ENCODE results near the gene NTRK1. TPM values are rescaled to one million over a fixed set of nuclear protein-coding genes. Genes with fewer than 3 reads are reported as not detected.

Gene NTRK1
- total RNA-seq, 1 experiment from 2014 or later = 0.89 TPM

- no peak overlapping the region for H3K27ac ChIP-seq (ENCODE audit: low read depth, low read length)
- no peak overlapping the region for H3K4me2 ChIP-seq (ENCODE audit: low read length)
- no peak for TF ChIP-seq EZH2phosphoT487 (IDR thresholded peaks at IDR 0.05; ENCODE audit: borderline replicate concordance)
- no peak for TF ChIP-seq MAX (IDR thresholded peaks at IDR 0.05)
- TF ChIP-seq SP1 (IDR thresholded peaks at IDR 0.05; ENCODE audit: low read depth) = no peak
- no peak for TF ChIP-seq ATF3 (IDR thresholded peaks at IDR 0.05)
- TF ChIP-seq, protein P1, sequence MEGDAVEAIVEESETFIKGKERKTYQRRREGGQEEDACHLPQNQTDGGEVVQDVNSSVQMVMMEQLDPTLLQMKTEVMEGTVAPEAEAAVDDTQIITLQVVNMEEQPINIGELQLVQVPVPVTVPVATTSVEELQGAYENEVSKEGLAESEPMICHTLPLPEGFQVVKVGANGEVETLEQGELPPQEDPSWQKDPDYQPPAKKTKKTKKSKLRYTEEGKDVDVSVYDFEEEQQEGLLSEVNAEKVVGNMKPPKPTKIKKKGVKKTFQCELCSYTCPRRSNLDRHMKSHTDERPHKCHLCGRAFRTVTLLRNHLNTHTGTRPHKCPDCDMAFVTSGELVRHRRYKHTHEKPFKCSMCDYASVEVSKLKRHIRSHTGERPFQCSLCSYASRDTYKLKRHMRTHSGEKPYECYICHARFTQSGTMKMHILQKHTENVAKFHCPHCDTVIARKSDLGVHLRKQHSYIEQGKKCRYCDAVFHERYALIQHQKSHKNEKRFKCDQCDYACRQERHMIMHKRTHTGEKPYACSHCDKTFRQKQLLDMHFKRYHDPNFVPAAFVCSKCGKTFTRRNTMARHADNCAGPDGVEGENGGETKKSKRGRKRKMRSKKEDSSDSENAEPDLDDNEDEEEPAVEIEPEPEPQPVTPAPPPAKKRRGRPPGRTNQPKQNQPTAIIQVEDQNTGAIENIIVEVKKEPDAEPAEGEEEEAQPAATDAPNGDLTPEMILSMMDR (IDR thresholded peaks at IDR 0.05 in 2 of 3, conservative IDR thresholded peaks at IDR 0.05 in 1 of 3; ENCODE audit: borderline replicate concordance in 1 of 3, insufficient read depth in 1 of 3, low read depth in 2 of 3, low read length in 2 of 3) = no peak
- no peak for TF ChIP-seq EZH2 (IDR thresholded peaks at IDR 0.05)
- TF ChIP-seq CBX3 (IDR thresholded peaks at IDR 0.05; ENCODE audit: low read depth) = no peak
- TF ChIP-seq, protein P2, sequence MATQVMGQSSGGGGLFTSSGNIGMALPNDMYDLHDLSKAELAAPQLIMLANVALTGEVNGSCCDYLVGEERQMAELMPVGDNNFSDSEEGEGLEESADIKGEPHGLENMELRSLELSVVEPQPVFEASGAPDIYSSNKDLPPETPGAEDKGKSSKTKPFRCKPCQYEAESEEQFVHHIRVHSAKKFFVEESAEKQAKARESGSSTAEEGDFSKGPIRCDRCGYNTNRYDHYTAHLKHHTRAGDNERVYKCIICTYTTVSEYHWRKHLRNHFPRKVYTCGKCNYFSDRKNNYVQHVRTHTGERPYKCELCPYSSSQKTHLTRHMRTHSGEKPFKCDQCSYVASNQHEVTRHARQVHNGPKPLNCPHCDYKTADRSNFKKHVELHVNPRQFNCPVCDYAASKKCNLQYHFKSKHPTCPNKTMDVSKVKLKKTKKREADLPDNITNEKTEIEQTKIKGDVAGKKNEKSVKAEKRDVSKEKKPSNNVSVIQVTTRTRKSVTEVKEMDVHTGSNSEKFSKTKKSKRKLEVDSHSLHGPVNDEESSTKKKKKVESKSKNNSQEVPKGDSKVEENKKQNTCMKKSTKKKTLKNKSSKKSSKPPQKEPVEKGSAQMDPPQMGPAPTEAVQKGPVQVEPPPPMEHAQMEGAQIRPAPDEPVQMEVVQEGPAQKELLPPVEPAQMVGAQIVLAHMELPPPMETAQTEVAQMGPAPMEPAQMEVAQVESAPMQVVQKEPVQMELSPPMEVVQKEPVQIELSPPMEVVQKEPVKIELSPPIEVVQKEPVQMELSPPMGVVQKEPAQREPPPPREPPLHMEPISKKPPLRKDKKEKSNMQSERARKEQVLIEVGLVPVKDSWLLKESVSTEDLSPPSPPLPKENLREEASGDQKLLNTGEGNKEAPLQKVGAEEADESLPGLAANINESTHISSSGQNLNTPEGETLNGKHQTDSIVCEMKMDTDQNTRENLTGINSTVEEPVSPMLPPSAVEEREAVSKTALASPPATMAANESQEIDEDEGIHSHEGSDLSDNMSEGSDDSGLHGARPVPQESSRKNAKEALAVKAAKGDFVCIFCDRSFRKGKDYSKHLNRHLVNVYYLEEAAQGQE (IDR thresholded peaks at IDR 0.05; ENCODE audit: low read depth) = no peak
- TF ChIP-seq TCF7L2 (IDR thresholded peaks at IDR 0.05; ENCODE audit: borderline replicate concordance, extremely low read depth, insufficient read depth, insufficient read length) = no peak
- TF ChIP-seq JUND (IDR thresholded peaks at IDR 0.05) = no peak
- TF ChIP-seq ZNF274 (IDR thresholded peaks at IDR 0.05; ENCODE audit: low read depth, low read length) = no peak
- TF ChIP-seq FOSL1 (IDR thresholded peaks at IDR 0.05; ENCODE audit: low read depth) = no peak
- TF ChIP-seq ELF1 (IDR thresholded peaks at IDR 0.05; ENCODE audit: borderline replicate concordance, low read depth) = no peak
- TF ChIP-seq RAD21 (IDR thresholded peaks at IDR 0.05; ENCODE audit: low read depth) = no peak
- TF ChIP-seq CEBPB (IDR thresholded peaks at IDR 0.05; ENCODE audit: low read depth) = no peak
- no peak for TF ChIP-seq SRF (IDR thresholded peaks at IDR 0.05; ENCODE audit: low read depth)
- TF ChIP-seq EGR1 (IDR thresholded peaks at IDR 0.05; ENCODE audit: low read depth) = no peak
- TF ChIP-seq YY1 (IDR thresholded peaks at IDR 0.05; ENCODE audit: extremely low read depth, insufficient replicate concordance, low read depth, low read length) = no peak
- no peaks in the 10 kb centered on the region for H3K79me2 ChIP-seq (ENCODE audit: insufficient read depth, low read length)
- intact Hi-C loops (cut with micrococcal nuclease) = no loop called here
- ChIA-PET CTCF (no interaction called here), RAD21 (ENCODE audit: low non-redundant PET in 1 of 2, low total read pairs in 2 of 2, uncharacterized antibody in 2 of 2, unreplicated experiment in 2 of 2) (no interaction called here), POLR2A (interaction anchor here (0.9 kb wide), 1 partner anchor 10 kb away, joined by 3 read pairs; no protein-coding TSS in a partner anchor)
- no TSS peak for BruUV-seq (replicated peaks)
- H3K9ac ChIP-seq (ENCODE audit: low read length) = no peak overlapping the region
- H3K36me3 ChIP-seq (ENCODE audit: control insufficient read depth in 1 of 2, insufficient read depth in 2 of 2, low read length in 2 of 2) = no peaks in the 10 kb centered on the region
- H3K4me3 ChIP-seq (replicated peaks in 1 of 2; ENCODE audit: low read depth in 1 of 2, low read length in 2 of 2) = no peak overlapping the region
- ATAC-seq (peak; percentile 52; the same call in 1 of the 2 replicates), DNase-seq (ENCODE audit: low read depth, low spot score) (no peak)
- H3K9me3 ChIP-seq (ENCODE audit: control insufficient read depth in 1 of 2, insufficient read depth in 1 of 2, low read depth in 1 of 2, low read length in 2 of 2) = no peaks in the 10 kb centered on the region
- peaks cover 14% of the 10 kb centered on the region; the same call in 1 of the 2 replicates for H3K27me3 ChIP-seq (ENCODE audit: insufficient read depth, low read length)
- no peaks in the 10 kb centered on the region for H4K20me1 ChIP-seq (ENCODE audit: insufficient read depth)
- no peak overlapping the region for H2AFZ ChIP-seq (ENCODE audit: low read depth, low read length, poor library complexity, severe bottlenecking)
- no peaks in the 10 kb centered on the region for H3K4me1 ChIP-seq (ENCODE audit: control insufficient read depth in 1 of 2, insufficient read depth in 2 of 2, low read length in 2 of 2)
- no peaks in the 10 kb centered on the region for H3K9me2 ChIP-seq (ENCODE audit: insufficient read depth)
Observed at GRCh38 chr1:156832434-156832833, 28.2 kb upstream of the NTRK1 start.

Measured in HCT116 (cell line).